Measurements from ENCODE around the gene GPR137C.

Gene GPR137C

DNA sequence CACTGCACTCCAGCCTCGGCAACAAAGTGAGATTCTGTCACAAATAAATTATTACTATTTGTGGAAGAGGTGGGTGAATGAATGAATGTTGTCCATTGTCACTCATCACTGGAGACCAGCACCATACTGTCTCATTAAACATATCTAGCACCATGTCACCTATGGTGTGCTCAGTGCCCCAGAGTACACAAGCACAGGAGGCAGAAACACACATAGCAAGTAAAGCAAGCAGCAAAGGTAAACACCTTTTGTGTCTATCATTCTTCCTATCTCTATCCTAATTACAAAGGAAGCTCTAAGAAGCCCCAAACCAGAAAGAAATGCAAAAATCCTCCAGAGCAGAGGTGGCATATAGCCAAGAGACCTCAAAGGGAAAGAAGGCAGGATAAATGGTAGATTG is 133.5 kb downstream of the GPR137C start:
- no peak for DNase-seq
